Endothelial cell of umbilical vein (primary cell): ENCODE data around the gene CASP14. TPM values are rescaled to one million over a fixed set of nuclear protein-coding genes. Genes with fewer than 3 reads are reported as not detected.

ENCODE experiments used
- BruUV-seq: library from RNA; stranded (reverse); fragments of 400-500 nt; replicated peaks from 2 replicates; lab custom pipeline; 2021; lab: Mats Ljungman, UMichigan
- CTCF ChIA-PET: fragments of 300-600, 350-600 bp; sonication (Branson Sonifier 250); formaldehyde crosslinking; loops from one replicate; lab custom pipeline; 2021; ENCODE audit warnings: antibody characterized with exemption, inconsistent platforms; lab: Charles Lee
- POLR2A ChIA-PET: fragments of 300-600, 350-600 bp; sonication (Branson Sonifier 250); formaldehyde crosslinking; loops from one replicate; lab custom pipeline; 2021; ENCODE audit warnings: antibody characterized with exemption, inconsistent platforms; lab: Charles Lee
- DNase-seq: peaks from one replicate; pipeline ENCODE4 v3.0.0-alpha.2; 2011; ENCODE audit warnings: low read depth, low spot score
- FAIRE-seq: peaks from 2 replicates; lab custom pipeline; 2011; peaks lifted over from hg19 to GRCh38; lab: Jason Lieb, UNC
- H2AFZ ChIP-seq: 2 replicates; pipeline ENCODE4 v1.6.0; 2012; ENCODE audit warnings: low read depth, low read length, control low read depth, inconsistent platforms
- H3K27ac ChIP-seq: 2 replicates; pipeline ENCODE4 v1.5.1; 2011; ENCODE audit warnings: low read depth, mild to moderate bottlenecking, control low read depth, low read length, moderate library complexity; ENCODE audit not compliant: insufficient read depth
- H3K27me3 ChIP-seq, 2 experiments: 2 replicates each; pipeline versions ENCODE4 v1.6.0 to v1.6.1; 2011; ENCODE audit warnings: low read length in 2 of 2, mixed read lengths in 1 of 2; ENCODE audit not compliant: control insufficient read depth in 2 of 2, insufficient read depth in 2 of 2
- H3K36me3 ChIP-seq, 2 experiments: 2 replicates in 1 of 2; 3 replicates in 1 of 2; pipeline ENCODE4 v1.5.1; 2011; ENCODE audit warnings: low read length in 2 of 2, mild to moderate bottlenecking in 1 of 2, moderate library complexity in 1 of 2; ENCODE audit not compliant: control insufficient read depth in 2 of 2, insufficient read depth in 2 of 2; ENCODE audit errors: extremely low read depth in 1 of 2
- H3K4me1 ChIP-seq: 3 replicates; pipeline ENCODE4 v1.5.1; 2011; ENCODE audit warnings: mild to moderate bottlenecking, low read length; ENCODE audit not compliant: control insufficient read depth, insufficient read depth; ENCODE audit errors: extremely low read depth
- H3K4me2 ChIP-seq: 2 replicates; pipeline ENCODE4 v1.6.1; 2011; ENCODE audit warnings: low read length, control low read depth, mixed read lengths; ENCODE audit not compliant: insufficient read depth
- H3K4me3 ChIP-seq, 3 experiments: fragments of 200-600 bp in 1 of 3; sonication (generic), shearing (Covaris generic) in 1 of 3; replicated peaks in 1 of 3; 2 replicates each; pipeline ENCODE4 v1.5.1; 2011 to 2016; ENCODE audit warnings: control low read depth in 3 of 3, low read length in 3 of 3, mild to moderate bottlenecking in 2 of 3, inconsistent platforms in 1 of 3, low read depth in 1 of 3, moderate library complexity in 1 of 3; ENCODE audit not compliant: insufficient read depth in 1 of 3
- H3K79me2 ChIP-seq: 2 replicates; pipeline ENCODE4 v1.6.0; 2012; ENCODE audit warnings: low read length, inconsistent platforms; ENCODE audit not compliant: control insufficient read depth, insufficient read depth
- H3K9ac ChIP-seq: replicated peaks from 2 replicates; pipeline ENCODE3; 2011; ENCODE audit warnings: low read length, control low read depth; ENCODE audit not compliant: insufficient read depth; ENCODE audit errors: extremely low read depth
- H3K9me1 ChIP-seq: replicated peaks from 3 replicates; pipeline ENCODE4 v1.6.0; 2011; ENCODE audit warnings: mild to moderate bottlenecking, low read length; ENCODE audit not compliant: control insufficient read depth, insufficient read depth; ENCODE audit errors: extremely low read depth
- H3K9me3 ChIP-seq: replicated peaks from 2 replicates; pipeline ENCODE4 v1.5.1; 2012; ENCODE audit warnings: low read length, inconsistent platforms; ENCODE audit not compliant: control insufficient read depth, insufficient read depth
- H4K20me1 ChIP-seq: replicated peaks from 2 replicates; pipeline ENCODE3; 2011; ENCODE audit warnings: mild to moderate bottlenecking, low read length; ENCODE audit not compliant: control insufficient read depth, insufficient read depth; ENCODE audit errors: extremely low read depth
- EZH2 ChIP-seq: IDR thresholded peaks from 2 replicates; pipeline ENCODE4 v1.6.1; 2012; ENCODE audit warnings: borderline replicate concordance, low read depth, mild to moderate bottlenecking, moderate library complexity, low read length, inconsistent platforms; ENCODE audit not compliant: severe bottlenecking
- FOS ChIP-seq: IDR thresholded peaks from 2 replicates; pipeline ENCODE4 v1.6.1; 2011; ENCODE audit warnings: mild to moderate bottlenecking, low read length, moderate library complexity, borderline replicate concordance; ENCODE audit not compliant: insufficient read depth
- GATA2 ChIP-seq: IDR thresholded peaks from 2 replicates; pipeline ENCODE4 v1.7.0; 2011; ENCODE audit warnings: low read depth, mild to moderate bottlenecking, moderate library complexity, mixed read lengths, low read length; ENCODE audit not compliant: insufficient read length, insufficient read depth
- JUN ChIP-seq: IDR thresholded peaks from 2 replicates; pipeline ENCODE4 v1.6.1; 2011; ENCODE audit warnings: borderline replicate concordance, low read depth; ENCODE audit not compliant: insufficient read length, insufficient read depth
- MAX ChIP-seq: IDR thresholded peaks from 2 replicates; pipeline ENCODE4 v1.6.1; 2011; ENCODE audit not compliant: insufficient read depth, insufficient read length
- MYC ChIP-seq: IDR thresholded peaks from one replicate; pipeline ENCODE4 v1.6.1; 2011; ENCODE audit warnings: mild to moderate bottlenecking, low read depth, low read length
- POLR2A ChIP-seq: IDR thresholded peaks from 2 replicates; pipeline ENCODE4 v1.6.1; 2012; ENCODE audit warnings: low read depth, mild to moderate bottlenecking, control low read depth, low read length
- POLR2AphosphoS5 ChIP-seq: IDR thresholded peaks from 2 replicates; pipeline ENCODE4 v1.6.1; 2012; ENCODE audit warnings: low read depth, mild to moderate bottlenecking, control low read depth, low read length, moderate library complexity; ENCODE audit not compliant: insufficient read depth
- dilution Hi-C: fragments of 300-500 bp; cut with MboI; formaldehyde crosslinking; loops from one replicate; pipeline ENCODE4 v1.15.0; 2019; ENCODE audit warnings: low sequenced_read_pairs; ENCODE audit not compliant: extremely low pct_ligation_motif_present
- intact Hi-C: fragments of 100-400 bp; cut with micrococcal nuclease; formaldehyde crosslinking; loops from one replicate; pipeline ENCODE4 v1.10.0; 2022
- polyA plus RNA-seq, 4 experiments: library from polyadenylated mRNA; depleted of rRNA in 3 of 4; stranded (reverse) in 3 of 4; unstranded in 1 of 4; fragments of >200 nt; gene quantifications; 2 replicates each; pipeline versions ENCODE4 v1.2.1 to v1.2.3, GENCODE V29; 2011 to 2012; ENCODE audit warnings: missing spikeins in 1 of 4
- total RNA-seq: library from RNA; stranded (reverse); gene quantifications from 2 replicates; pipeline ENCODE4 v1.2.3, GENCODE V29; 2021
- TF ChIP-seq, protein P1 (sequence below), 2 donors: IDR thresholded peaks; 1 replicate in 1 of 2; 2 replicates in 1 of 2; pipeline ENCODE4 v1.5.1; 2011; ENCODE audit warnings: low read length in 2 of 2, mild to moderate bottlenecking in 2 of 2, moderate library complexity in 2 of 2, control low read depth in 1 of 2, inconsistent platforms in 1 of 2, low read depth in 1 of 2; ENCODE audit not compliant: insufficient read depth in 1 of 2; ENCODE audit errors: extremely low read depth in 1 of 2

The CASP14 gene
- total and polyA plus RNA-seq, 2 donors (not counting 3 experiments of a cell fraction or from before 2014, with no cell fraction given) = not detected

DNA sequence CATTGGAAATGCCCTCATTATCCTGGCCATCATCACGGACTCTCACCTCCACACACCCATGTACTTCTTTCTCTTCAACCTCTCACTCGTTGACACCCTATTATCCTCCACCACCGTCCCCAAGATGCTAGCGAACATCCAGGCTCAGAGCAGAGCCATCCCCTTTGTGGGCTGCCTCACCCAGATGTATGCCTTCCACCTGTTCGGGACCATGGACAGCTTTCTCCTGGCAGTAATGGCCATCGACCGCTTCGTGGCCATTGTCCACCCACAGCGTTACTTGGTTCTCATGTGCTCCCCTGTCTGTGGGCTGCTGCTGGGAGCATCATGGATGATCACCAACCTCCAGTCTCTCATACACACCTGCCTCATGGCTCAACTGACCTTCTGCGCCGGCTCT, 37.9 kb downstream of the CASP14 start:
- H3K4me3 ChIP-seq = no peak overlapping the region
- H3K9me3 ChIP-seq = no peaks in the 10 kb centered on the region
- no peaks in the 10 kb centered on the region for H3K9me1 ChIP-seq
- ChIA-PET CTCF (interaction anchor here (5.2 kb wide), 1 partner anchor 13 kb away, joined by 28 read pairs; no protein-coding TSS in a partner anchor), POLR2A (no interaction called here)
- no peaks in the 10 kb centered on the region for H3K27me3 ChIP-seq
- FAIRE-seq (no peak), DNase-seq (no peak)
- TF ChIP-seq FOS (no peak), MAX (no peak), POLR2AphosphoS5 (no peak), MYC (no peak), EZH2 (no peak), GATA2 (no peak), JUN (no peak), POLR2A (no peak)
- TF ChIP-seq, protein P1, sequence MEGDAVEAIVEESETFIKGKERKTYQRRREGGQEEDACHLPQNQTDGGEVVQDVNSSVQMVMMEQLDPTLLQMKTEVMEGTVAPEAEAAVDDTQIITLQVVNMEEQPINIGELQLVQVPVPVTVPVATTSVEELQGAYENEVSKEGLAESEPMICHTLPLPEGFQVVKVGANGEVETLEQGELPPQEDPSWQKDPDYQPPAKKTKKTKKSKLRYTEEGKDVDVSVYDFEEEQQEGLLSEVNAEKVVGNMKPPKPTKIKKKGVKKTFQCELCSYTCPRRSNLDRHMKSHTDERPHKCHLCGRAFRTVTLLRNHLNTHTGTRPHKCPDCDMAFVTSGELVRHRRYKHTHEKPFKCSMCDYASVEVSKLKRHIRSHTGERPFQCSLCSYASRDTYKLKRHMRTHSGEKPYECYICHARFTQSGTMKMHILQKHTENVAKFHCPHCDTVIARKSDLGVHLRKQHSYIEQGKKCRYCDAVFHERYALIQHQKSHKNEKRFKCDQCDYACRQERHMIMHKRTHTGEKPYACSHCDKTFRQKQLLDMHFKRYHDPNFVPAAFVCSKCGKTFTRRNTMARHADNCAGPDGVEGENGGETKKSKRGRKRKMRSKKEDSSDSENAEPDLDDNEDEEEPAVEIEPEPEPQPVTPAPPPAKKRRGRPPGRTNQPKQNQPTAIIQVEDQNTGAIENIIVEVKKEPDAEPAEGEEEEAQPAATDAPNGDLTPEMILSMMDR (IDR thresholded peaks at IDR 0.05; ENCODE audit: extremely low read depth in 1 of 2, insufficient read depth in 1 of 2, low read depth in 1 of 2, low read length in 2 of 2) = no peak
- H3K4me1 ChIP-seq = no peaks in the 10 kb centered on the region
- no peak overlapping the region for H3K4me2 ChIP-seq
- no peaks in the 10 kb centered on the region for H3K79me2 ChIP-seq
- H3K36me3 ChIP-seq = no peaks in the 10 kb centered on the region
- no peaks in the 10 kb centered on the region for H4K20me1 ChIP-seq
- H2AFZ ChIP-seq = no peak overlapping the region
- no peak overlapping the region for H3K9ac ChIP-seq
- BruUV-seq = no TSS peak
- intact Hi-C loops = no loop called here
- dilution Hi-C loops = no loop called here
- no peak overlapping the region for H3K27ac ChIP-seq
